ENCODE results near the gene LRBA.

- TF ChIP-seq CTCF (IDR thresholded peaks at IDR 0.05; ENCODE audit: low read depth, low read length, missing input control) (no peak), SP1 (IDR thresholded peaks at IDR 0.05) (no peak), MAX (IDR thresholded peaks at IDR 0.05) (no peak), ATF3 (IDR thresholded peaks at IDR 0.05) (no peak), GABPA (IDR thresholded peaks at IDR 0.05 in 1 of 2, conservative IDR thresholded peaks at IDR 0.05 in 1 of 2) (no peak)
These were observed 423.2 kb downstream of the LRBA start for GRCh38 chr4:150591904-150592303.

Data from liver (tissue), 3 donors.